HepG2 (cell line): ENCODE measurements around the gene COQ7. TPM values are rescaled to one million over a fixed set of nuclear protein-coding genes. Genes with fewer than 3 reads are reported as not detected.

Source experiments
- CBX1 ChIP-seq: IDR thresholded peaks from one replicate; pipeline ENCODE4 v1.6.1; 2016; ENCODE audit warnings: antibody characterized with exemption, low read depth
- MAFK ChIP-seq, 2 experiments: IDR thresholded peaks in 1 of 2; conservative IDR thresholded peaks in 1 of 2; 2 replicates each; pipeline ENCODE4 v1.6.1; 2011; ENCODE audit warnings: improper control_type of control experiment in 2 of 2, low read length in 2 of 2
- MBNL3 ChIP-seq: fragments of 250-450 bp; sonication (Bioruptor Pico); conservative IDR thresholded peaks from 2 replicates; pipeline ENCODE4 v1.8.0; 2022; ENCODE audit warnings: mild to moderate bottlenecking, inconsistent platforms
- NCOA2 ChIP-seq: sonication (generic); formaldehyde crosslinking; IDR thresholded peaks from 2 replicates; pipeline ENCODE4 v1.8.0; 2022; ENCODE audit warnings: inconsistent platforms
- RFX5 ChIP-seq: IDR thresholded peaks from 2 replicates; pipeline ENCODE4 v1.6.1; 2011; ENCODE audit warnings: low read depth, low read length, improper control_type of control experiment
- THAP11 ChIP-seq: IDR thresholded peaks from 2 replicates; pipeline ENCODE4 v1.6.1; 2016; ENCODE audit warnings: missing biosample characterization, missing genetic modification reagents
- TOPORS ChIP-seq: sonication (generic); formaldehyde crosslinking; IDR thresholded peaks from 2 replicates; pipeline ENCODE4 v1.8.0; 2023; ENCODE audit warnings: mild to moderate bottlenecking, missing genetic modification reagents
- ZNF782 ChIP-seq: sonication (generic); formaldehyde crosslinking; IDR thresholded peaks from 2 replicates; pipeline ENCODE4 v1.4.0; 2020; ENCODE audit warnings: missing genetic modification reagents, mild to moderate bottlenecking, borderline replicate concordance
- ZNF792 ChIP-seq: IDR thresholded peaks from 2 replicates; pipeline ENCODE4 v1.6.1; 2016
- ZNF891 ChIP-seq: sonication (generic); formaldehyde crosslinking; IDR thresholded peaks from 2 replicates; pipeline ENCODE4 v1.5.0; 2020; ENCODE audit warnings: mild to moderate bottlenecking, missing genetic modification reagents
- ZZZ3 ChIP-seq: sonication (generic); formaldehyde crosslinking; IDR thresholded peaks from 2 replicates; pipeline ENCODE4 v1.4.0; 2020; ENCODE audit warnings: missing genetic modification reagents, mild to moderate bottlenecking, borderline replicate concordance
- polyA plus RNA-seq, 8 experiments: library from polyadenylated mRNA; depleted of rRNA in 3 of 8; stranded (reverse) in 7 of 8; unstranded in 1 of 8; fragments of >200 nt; fragmentation: Illumina TruSeq in 4 of 8; extraction: Trizol in 4 of 8; gene quantifications; 2 replicates each; pipeline versions ENCODE4 v1.2.1 to v1.2.3, GENCODE V29; 2011 to 2016; ENCODE audit warnings: low read depth in 4 of 8, missing spikeins in 1 of 8, mixed read lengths in 1 of 8; ENCODE audit not compliant: insufficient read depth in 1 of 8
- total RNA-seq, 5 experiments: library from RNA; depleted of rRNA; stranded (reverse); fragments of >200 nt; fragmentation: Illumina TruSeq; extraction: Trizol; gene quantifications; 2 replicates each; pipeline ENCODE4 v1.2.3, GENCODE V29; 2016; ENCODE audit warnings: low read depth in 1 of 5
- TF ChIP-seq, protein P1 (sequence below), 2 experiments: sonication (generic) in 1 of 2; formaldehyde crosslinking in 1 of 2; IDR thresholded peaks; 2 replicates each; pipeline versions ENCODE4 v1.6.1 to v1.9.0; 2014 to 2022; ENCODE audit warnings: antibody characterized with exemption in 1 of 2, borderline replicate concordance in 1 of 2, inconsistent platforms in 1 of 2, low read depth in 1 of 2, missing genetic modification reagents in 1 of 2
- TF ChIP-seq, protein P2 (sequence below): IDR thresholded peaks from 2 replicates; pipeline ENCODE4 v1.6.1; 2016; ENCODE audit warnings: missing compliant biosample characterization, missing genetic modification reagents, borderline replicate concordance
- TF ChIP-seq, protein P3 (sequence below): sonication (generic); formaldehyde crosslinking; IDR thresholded peaks from 2 replicates; pipeline ENCODE4 v1.5.0; 2020; ENCODE audit warnings: mild to moderate bottlenecking, low read depth, missing genetic modification reagents, borderline replicate concordance
- TF ChIP-seq, protein P4 (sequence below): IDR thresholded peaks from 2 replicates; pipeline ENCODE4 v1.6.1; 2016
- TF ChIP-seq, protein P5 (sequence below): sonication (generic); formaldehyde crosslinking; IDR thresholded peaks from 2 replicates; pipeline ENCODE4 v1.4.0; 2020; ENCODE audit warnings: low read depth, missing genetic modification reagents

COQ7 gene
- total and polyA plus RNA-seq, 2 of the 13 experiments (the other 11 are each of a cell fraction or from before 2014, with no cell fraction given): 20.1 to 45.7 TPM

DNA sequence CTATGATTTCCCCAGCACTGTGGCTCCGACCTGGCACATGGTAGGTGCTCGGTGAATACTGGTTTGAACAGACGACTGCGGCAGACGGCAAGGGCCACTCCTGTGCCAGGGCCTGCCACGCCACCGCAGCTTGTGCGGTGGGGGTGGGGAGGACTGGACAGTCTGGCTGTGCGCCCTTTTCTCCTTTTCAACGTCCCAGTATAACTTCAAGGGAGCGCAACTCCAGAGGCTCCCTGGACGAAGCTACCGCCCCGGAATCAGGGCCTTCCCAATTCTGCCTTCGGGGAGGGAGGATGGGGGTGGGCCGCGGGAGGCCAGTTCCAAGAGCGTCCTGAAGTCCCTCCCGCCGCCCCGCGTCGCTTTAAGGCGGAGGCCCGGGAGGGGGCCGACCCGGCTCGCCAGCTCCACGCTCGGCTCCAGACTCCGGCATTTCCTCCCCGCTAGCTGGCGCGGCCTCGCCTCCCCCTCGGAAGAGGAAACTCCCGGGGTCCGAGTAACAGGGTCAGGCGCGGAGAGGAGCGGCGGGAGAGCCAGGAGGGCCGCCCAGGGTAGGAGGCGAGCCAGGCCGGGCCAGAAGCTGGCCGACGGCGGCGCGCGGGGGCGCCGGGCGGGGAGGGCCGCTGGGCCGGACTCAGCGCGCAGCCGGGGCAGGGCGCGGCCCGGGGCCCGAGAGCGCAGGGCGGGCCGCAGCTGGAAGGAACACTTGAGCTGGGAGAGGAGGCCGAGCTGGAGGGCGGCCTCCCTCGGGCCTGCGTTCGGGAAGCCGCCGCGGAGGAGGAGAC is 46.4 kb downstream of the COQ7 start, which contains the start of gene ITPRIPL2 (continued):
- peak; percentile 61; the same call in 1 of the 2 replicates for TF ChIP-seq ZNF782 (CRISPR knock-in tag)
- peak; percentile 7; the same call in 1 of the 2 replicates for TF ChIP-seq THAP11 (CRISPR knock-in tag)
- 0 out of 2 replicates have a peak, but pooled peaks have one; percentile 14 for TF ChIP-seq TOPORS (CRISPR knock-in tag)
- no peak for TF ChIP-seq MAFK (conservative IDR thresholded peaks at IDR 0.05 in 1 of 2, IDR thresholded peaks at IDR 0.05 in 1 of 2; ENCODE audit: low read length in 2 of 2)
- no peak for TF ChIP-seq CBX1
- 0 out of 2 replicates have a peak, but pooled peaks have one; percentile 70 for TF ChIP-seq ZZZ3
- peak; percentile 11; the same call in 1 of the 2 replicates for TF ChIP-seq ZNF792 (CRISPR knock-in tag)
- TF ChIP-seq, protein P1, sequence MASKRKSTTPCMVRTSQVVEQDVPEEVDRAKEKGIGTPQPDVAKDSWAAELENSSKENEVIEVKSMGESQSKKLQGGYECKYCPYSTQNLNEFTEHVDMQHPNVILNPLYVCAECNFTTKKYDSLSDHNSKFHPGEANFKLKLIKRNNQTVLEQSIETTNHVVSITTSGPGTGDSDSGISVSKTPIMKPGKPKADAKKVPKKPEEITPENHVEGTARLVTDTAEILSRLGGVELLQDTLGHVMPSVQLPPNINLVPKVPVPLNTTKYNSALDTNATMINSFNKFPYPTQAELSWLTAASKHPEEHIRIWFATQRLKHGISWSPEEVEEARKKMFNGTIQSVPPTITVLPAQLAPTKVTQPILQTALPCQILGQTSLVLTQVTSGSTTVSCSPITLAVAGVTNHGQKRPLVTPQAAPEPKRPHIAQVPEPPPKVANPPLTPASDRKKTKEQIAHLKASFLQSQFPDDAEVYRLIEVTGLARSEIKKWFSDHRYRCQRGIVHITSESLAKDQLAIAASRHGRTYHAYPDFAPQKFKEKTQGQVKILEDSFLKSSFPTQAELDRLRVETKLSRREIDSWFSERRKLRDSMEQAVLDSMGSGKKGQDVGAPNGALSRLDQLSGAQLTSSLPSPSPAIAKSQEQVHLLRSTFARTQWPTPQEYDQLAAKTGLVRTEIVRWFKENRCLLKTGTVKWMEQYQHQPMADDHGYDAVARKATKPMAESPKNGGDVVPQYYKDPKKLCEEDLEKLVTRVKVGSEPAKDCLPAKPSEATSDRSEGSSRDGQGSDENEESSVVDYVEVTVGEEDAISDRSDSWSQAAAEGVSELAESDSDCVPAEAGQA (IDR thresholded peaks at IDR 0.05; ENCODE audit: low read depth): no peak
- TF ChIP-seq, protein P1 (CRISPR knock-in tag; IDR thresholded peaks at IDR 0.05; ENCODE audit: borderline replicate concordance): peak; percentile 83; the same call in 1 of the 2 replicates
- peak; percentile 40; the same call in 1 of the 2 replicates for TF ChIP-seq NCOA2 (CRISPR knock-in tag)
- peak; percentile 64; the same call in 1 of the 2 replicates for TF ChIP-seq ZNF891
- TF ChIP-seq, protein P2, sequence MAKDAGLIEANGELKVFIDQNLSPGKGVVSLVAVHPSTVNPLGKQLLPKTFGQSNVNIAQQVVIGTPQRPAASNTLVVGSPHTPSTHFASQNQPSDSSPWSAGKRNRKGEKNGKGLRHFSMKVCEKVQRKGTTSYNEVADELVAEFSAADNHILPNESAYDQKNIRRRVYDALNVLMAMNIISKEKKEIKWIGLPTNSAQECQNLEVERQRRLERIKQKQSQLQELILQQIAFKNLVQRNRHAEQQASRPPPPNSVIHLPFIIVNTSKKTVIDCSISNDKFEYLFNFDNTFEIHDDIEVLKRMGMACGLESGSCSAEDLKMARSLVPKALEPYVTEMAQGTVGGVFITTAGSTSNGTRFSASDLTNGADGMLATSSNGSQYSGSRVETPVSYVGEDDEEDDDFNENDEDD (CRISPR knock-in tag): peak; percentile 10; the same call in 1 of the 2 replicates
- TF ChIP-seq, protein P3, sequence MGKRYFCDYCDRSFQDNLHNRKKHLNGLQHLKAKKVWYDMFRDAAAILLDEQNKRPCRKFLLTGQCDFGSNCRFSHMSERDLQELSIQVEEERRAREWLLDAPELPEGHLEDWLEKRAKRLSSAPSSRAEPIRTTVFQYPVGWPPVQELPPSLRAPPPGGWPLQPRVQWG (CRISPR knock-in tag): no peak
- no peak for TF ChIP-seq MBNL3 (CRISPR knock-in tag)
- TF ChIP-seq, protein P4, sequence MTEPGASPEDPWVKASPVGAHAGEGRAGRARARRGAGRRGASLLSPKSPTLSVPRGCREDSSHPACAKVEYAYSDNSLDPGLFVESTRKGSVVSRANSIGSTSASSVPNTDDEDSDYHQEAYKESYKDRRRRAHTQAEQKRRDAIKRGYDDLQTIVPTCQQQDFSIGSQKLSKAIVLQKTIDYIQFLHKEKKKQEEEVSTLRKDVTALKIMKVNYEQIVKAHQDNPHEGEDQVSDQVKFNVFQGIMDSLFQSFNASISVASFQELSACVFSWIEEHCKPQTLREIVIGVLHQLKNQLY: 0 out of 2 replicates have a peak, but pooled peaks have one; percentile 9
- TF ChIP-seq RFX5: no peak
- TF ChIP-seq, protein P5, sequence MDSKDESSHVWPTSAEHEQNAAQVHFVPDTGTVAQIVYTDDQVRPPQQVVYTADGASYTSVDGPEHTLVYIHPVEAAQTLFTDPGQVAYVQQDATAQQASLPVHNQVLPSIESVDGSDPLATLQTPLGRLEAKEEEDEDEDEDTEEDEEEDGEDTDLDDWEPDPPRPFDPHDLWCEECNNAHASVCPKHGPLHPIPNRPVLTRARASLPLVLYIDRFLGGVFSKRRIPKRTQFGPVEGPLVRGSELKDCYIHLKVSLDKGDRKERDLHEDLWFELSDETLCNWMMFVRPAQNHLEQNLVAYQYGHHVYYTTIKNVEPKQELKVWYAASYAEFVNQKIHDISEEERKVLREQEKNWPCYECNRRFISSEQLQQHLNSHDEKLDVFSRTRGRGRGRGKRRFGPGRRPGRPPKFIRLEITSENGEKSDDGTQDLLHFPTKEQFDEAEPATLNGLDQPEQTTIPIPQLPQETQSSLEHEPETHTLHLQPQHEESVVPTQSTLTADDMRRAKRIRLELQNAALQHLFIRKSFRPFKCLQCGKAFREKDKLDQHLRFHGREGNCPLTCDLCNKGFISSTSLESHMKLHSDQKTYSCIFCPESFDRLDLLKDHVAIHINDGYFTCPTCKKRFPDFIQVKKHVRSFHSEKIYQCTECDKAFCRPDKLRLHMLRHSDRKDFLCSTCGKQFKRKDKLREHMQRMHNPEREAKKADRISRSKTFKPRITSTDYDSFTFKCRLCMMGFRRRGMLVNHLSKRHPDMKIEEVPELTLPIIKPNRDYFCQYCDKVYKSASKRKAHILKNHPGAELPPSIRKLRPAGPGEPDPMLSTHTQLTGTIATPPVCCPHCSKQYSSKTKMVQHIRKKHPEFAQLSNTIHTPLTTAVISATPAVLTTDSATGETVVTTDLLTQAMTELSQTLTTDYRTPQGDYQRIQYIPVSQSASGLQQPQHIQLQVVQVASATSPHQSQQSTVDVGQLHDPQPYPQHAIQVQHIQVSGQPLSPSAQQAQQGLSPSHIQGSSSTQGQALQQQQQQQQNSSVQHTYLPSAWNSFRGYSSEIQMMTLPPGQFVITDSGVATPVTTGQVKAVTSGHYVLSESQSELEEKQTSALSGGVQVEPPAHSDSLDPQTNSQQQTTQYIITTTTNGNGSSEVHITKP (CRISPR knock-in tag): peak; percentile 96
